Panc1 (cell line): ENCODE measurements around the gene DENND5B.

Source experiments
- CTCF ChIP-seq: fragments of 450-650 bp; IDR thresholded peaks from 2 replicates; pipeline ENCODE4 v1.5.1; 2017; ENCODE audit warnings: mild to moderate bottlenecking
- POLR2AphosphoS5 ChIP-seq: IDR thresholded peaks from 2 replicates; pipeline ENCODE4 v1.6.1; 2012; ENCODE audit warnings: mild to moderate bottlenecking, low read depth, low read length, moderate library complexity
- SIN3A ChIP-seq: IDR thresholded peaks from 2 replicates; pipeline ENCODE4 v1.6.1; 2012; ENCODE audit warnings: low read depth, mild to moderate bottlenecking, low read length, moderate library complexity, borderline replicate concordance; ENCODE audit not compliant: insufficient read depth

DNA sequence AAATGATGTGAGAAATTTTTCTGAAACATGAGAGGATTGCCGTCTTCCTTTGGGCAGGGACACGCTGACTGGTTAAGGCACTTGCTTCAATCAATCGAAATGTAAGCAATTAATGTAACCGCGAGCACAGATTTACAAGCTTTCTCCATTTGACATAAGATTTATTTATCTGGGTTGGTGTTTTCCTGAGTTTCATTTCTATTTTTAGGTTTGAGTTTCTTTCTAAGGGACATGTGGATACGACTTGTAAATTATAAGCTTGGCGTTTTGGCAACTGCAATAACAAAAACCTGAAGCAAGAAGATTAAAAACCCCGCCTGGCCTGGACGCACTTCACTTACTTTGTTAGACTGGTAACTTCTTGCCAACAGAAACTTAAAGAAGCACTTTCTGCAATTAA is 244.7 kb downstream of the DENND5B start:
- TF ChIP-seq CTCF (no peak), POLR2AphosphoS5 (no peak), SIN3A (no peak)
